ENCODE data around the gene PLXDC2. TPM values are rescaled to one million over a fixed set of nuclear protein-coding genes. Genes with fewer than 3 reads are reported as not detected.

Gene PLXDC2
- total RNA-seq, 1 experiment from 2014 or later = 0.21 TPM

GRCh38 chr10:20017961-20018360 lies 201.7 kb downstream of the PLXDC2 start:
- no peaks in the 10 kb centered on the region for H3K36me3 ChIP-seq (ENCODE audit: control insufficient read depth, insufficient read depth, low read length)
- no peaks in the 10 kb centered on the region for H3K27me3 ChIP-seq (ENCODE audit: control insufficient read depth, insufficient read depth, low read length)
- ATAC-seq = no peak
- in situ Hi-C loops (cut with HindIII; ENCODE audit: low pct_unique_long_range_greater_than_20kb, low sequenced_read_pairs) = no loop called here
- POLR2A ChIA-PET = no interaction called here
- intact Hi-C loops (cut with micrococcal nuclease; ENCODE audit: unreplicated experiment) = no loop called here
- no peak overlapping the region for H3K27ac ChIP-seq (ENCODE audit: low read length)
- BruUV-seq (replicated peaks) = no TSS peak
- no peak for TF ChIP-seq SIN3A (IDR thresholded peaks at IDR 0.05; ENCODE audit: borderline replicate concordance, insufficient read depth, low read depth, low read length)
- TF ChIP-seq CTCF (IDR thresholded peaks at IDR 0.05) = no peak
- TF ChIP-seq REST (IDR thresholded peaks at IDR 0.05; ENCODE audit: insufficient read depth in 1 of 2, low read depth in 2 of 2, low read length in 1 of 2) = no peak
- CTCF ChIA-PET = no interaction called here
- no peaks in the 10 kb centered on the region for H3K9me3 ChIP-seq (ENCODE audit: control insufficient read depth, insufficient read depth, low read depth, low read length)
- no peak for DNase-seq (ENCODE audit: low read depth, low spot score)
- H3K4me1 ChIP-seq (ENCODE audit: control insufficient read depth, insufficient read depth, low read length) = no peaks in the 10 kb centered on the region
- H3K4me3 ChIP-seq (ENCODE audit: low read depth in 2 of 2, low read length in 2 of 2) = no peak overlapping the region

- H3K9me3 ChIP-seq (ENCODE audit: control insufficient read depth, insufficient read depth, low read depth, low read length) = no peaks in the 10 kb centered on the region
- in situ Hi-C loops (cut with HindIII; ENCODE audit: low pct_unique_long_range_greater_than_20kb, low sequenced_read_pairs) = no loop called here
- no peak overlapping the region for H3K27ac ChIP-seq (ENCODE audit: low read length)
- intact Hi-C loops (cut with micrococcal nuclease; ENCODE audit: unreplicated experiment) = no loop called here
- H3K27me3 ChIP-seq (ENCODE audit: control insufficient read depth, insufficient read depth, low read length) = no peaks in the 10 kb centered on the region
- no peak for ATAC-seq
- TF ChIP-seq POLR2AphosphoS5 (IDR thresholded peaks at IDR 0.05; ENCODE audit: low read depth, low read length) (no peak), REST (IDR thresholded peaks at IDR 0.05; ENCODE audit: insufficient read depth in 1 of 2, low read depth in 2 of 2, low read length in 1 of 2) (no peak), SIN3A (IDR thresholded peaks at IDR 0.05; ENCODE audit: borderline replicate concordance, insufficient read depth, low read depth, low read length) (no peak), CTCF (IDR thresholded peaks at IDR 0.05) (no peak), TCF7L2 (IDR thresholded peaks at IDR 0.05; ENCODE audit: low read depth, low read length) (no peak)
- POLR2A ChIA-PET = no interaction called here
- H3K36me3 ChIP-seq (ENCODE audit: control insufficient read depth, insufficient read depth, low read length) = no peaks in the 10 kb centered on the region
- no peak for DNase-seq (ENCODE audit: low read depth, low spot score)
- H3K4me1 ChIP-seq (ENCODE audit: control insufficient read depth, insufficient read depth, low read length) = no peaks in the 10 kb centered on the region
- CTCF ChIA-PET = no interaction called here
- BruUV-seq (replicated peaks) = no TSS peak
- H3K4me3 ChIP-seq (ENCODE audit: low read depth in 2 of 2, low read length in 2 of 2) = no peak overlapping the region
These were observed 204.4 kb downstream of the PLXDC2 start for GRCh38 chr10:20020677-20021076.

Measured in Panc1 (cell line).